ENCODE data around the gene ELAVL4.

Gene ELAVL4

GRCh38 chr1:50105433-50105832 is 3.3 kb upstream of the ELAVL4 start:
- DNase-seq (ENCODE audit: extremely low read depth, low read depth): no peak
- no peak for TF ChIP-seq CTCF (IDR thresholded peaks at IDR 0.05; ENCODE audit: low read depth, low read length)

DNA sequence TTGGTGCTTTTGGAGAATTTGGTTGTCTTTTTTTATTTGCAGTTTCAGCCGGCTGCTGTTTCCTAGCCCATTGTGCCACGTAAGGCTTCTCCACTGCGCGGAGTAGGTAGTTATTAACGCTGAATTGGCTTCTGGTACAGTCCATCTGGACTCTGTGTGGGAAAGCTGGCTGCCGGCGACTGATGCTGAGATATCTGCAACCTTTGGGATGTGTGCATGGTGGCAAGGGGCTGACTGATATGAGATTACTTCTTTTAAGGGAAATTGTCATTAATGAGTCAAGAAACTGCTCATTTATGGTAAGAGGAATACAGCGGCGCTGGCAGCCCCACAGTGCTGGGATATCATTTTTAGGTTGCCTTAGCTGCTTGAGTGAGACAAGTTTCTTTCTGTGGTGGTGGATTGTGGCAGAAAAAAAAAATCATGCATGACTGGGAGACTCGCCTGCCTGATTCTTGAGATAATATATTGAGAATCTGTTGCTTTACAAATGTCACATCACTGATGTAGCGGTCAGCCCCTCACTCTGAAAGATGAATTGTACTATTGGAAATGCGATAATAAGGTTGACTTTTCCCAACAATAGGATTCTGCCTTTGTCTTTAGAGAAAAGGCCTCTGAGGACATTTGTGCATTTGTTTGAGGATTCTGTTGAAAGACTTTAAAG is 2.5 kb upstream of the ELAVL4 start:
- no peak for TF ChIP-seq CTCF (IDR thresholded peaks at IDR 0.05; ENCODE audit: low read depth, low read length)
- DNase-seq (ENCODE audit: extremely low read depth, low read depth): no peak

DNA sequence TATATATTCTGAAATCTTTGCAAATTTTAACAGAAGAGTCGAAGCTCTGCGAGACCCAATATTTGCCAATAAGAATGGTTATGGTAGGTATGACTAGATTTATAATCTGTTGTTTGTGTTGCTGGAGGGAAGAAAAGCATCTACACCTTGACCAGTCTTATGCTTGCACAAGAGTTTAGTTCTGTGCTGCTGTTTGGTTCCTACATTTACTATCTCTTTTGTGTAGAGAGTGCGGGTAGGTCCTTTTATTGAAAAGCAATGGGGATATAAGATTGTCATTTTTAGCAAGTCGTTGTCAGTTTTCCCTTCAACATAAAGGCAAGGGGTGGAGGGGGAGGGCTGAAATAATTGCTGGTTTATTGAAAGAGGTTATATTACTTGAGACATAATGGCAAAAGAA is 396 bp downstream of the ELAVL4 start:
- no peak for DNase-seq (ENCODE audit: extremely low read depth, low read depth)
- no peak for TF ChIP-seq CTCF (IDR thresholded peaks at IDR 0.05; ENCODE audit: low read depth, low read length)

- TF ChIP-seq CTCF (IDR thresholded peaks at IDR 0.05; ENCODE audit: low read depth, low read length): no peak
- DNase-seq (ENCODE audit: extremely low read depth, low read depth): no peak
Measured at GRCh38 chr1:50109647-50110075, 941 bp downstream of the ELAVL4 start.

GRCh38 chr1:50110151-50110550 is 1.4 kb downstream of the ELAVL4 start:
- no peak for DNase-seq (ENCODE audit: extremely low read depth, low read depth)

DNA sequence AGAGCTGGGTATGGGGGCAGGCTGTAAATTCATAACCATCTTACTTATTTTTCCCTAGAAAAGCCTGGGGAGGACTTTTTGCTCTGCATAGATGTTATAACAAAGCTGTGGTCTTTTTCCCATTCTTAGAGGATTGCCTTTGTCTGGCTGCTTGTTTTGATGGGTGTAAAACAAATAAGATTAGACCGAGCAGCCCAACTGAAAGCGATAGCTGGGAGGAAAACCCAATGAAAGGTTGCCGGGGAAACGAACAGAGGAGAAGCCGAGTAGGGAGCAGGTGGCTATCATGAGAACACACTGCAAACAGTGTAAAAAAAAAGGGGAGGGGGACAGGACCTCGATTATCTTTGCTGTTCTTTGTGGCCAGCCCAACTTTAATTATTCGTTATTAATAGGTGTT is 1.9 kb downstream of the ELAVL4 start:
- no peak for TF ChIP-seq CTCF (IDR thresholded peaks at IDR 0.05; ENCODE audit: low read depth, low read length)
- no peak for DNase-seq (ENCODE audit: extremely low read depth, low read depth)

More at GRCh38 chr1:50110151-50110550, 1.4 kb downstream of the ELAVL4 start:
- no peak for TF ChIP-seq CTCF (IDR thresholded peaks at IDR 0.05; ENCODE audit: low read depth, low read length)

DNA sequence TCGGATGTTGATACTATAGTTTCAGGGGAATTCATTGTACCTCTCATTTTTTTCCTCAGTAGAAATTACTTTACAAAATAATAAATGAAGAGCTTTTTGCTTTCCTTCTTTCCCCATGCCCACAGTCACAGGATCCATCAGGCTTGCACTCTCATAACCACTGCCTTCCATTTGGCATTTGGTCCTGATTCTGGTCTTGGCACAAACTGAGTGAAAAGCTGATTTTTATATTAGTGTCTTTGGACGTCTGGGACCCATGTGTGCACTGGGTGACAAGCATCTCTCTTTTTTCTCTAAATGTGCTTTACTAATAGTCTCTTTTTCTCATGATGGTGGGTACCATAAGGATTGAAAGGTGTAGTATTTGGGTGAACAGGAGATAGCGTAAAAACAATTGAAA is 2.8 kb downstream of the ELAVL4 start:
- TF ChIP-seq CTCF (IDR thresholded peaks at IDR 0.05; ENCODE audit: low read depth, low read length): no peak
- no peak for DNase-seq (ENCODE audit: extremely low read depth, low read depth)

Data from AG09319 (cell line).